Lower lobe of right lung (tissue), 2 donors: ENCODE results near the gene RAB11FIP4. TPM values are rescaled to one million over a fixed set of nuclear protein-coding genes. Genes with fewer than 3 reads are reported as not detected.
A peak's percentile ranks its signal among the peaks of the same experiment; 100 is the strongest.

Experiments
- ATAC-seq, 2 donors: fragments of 200-7000 bp; cut with Tn5 transposase; one replicate each; pipeline ENCODE4 v1.9.1; 2020 to 2022; ENCODE audit warnings: mild to moderate bottlenecking in 2 of 2, moderate library complexity in 2 of 2
- DNase-seq: peaks from one replicate; pipeline ENCODE4 v3.0.0-alpha.2; 2020
- H3K27ac ChIP-seq: fragments of 200-600 bp; one replicate; pipeline ENCODE4 v1.8.0; 2022
- H3K27me3 ChIP-seq: fragments of 200-600 bp; one replicate; pipeline ENCODE4 v1.8.0; 2022; ENCODE audit warnings: low read depth
- H3K36me3 ChIP-seq: fragments of 200-600 bp; one replicate; pipeline ENCODE4 v1.8.0; 2022; ENCODE audit warnings: mild to moderate bottlenecking
- H3K4me1 ChIP-seq: fragments of 200-600 bp; one replicate; pipeline ENCODE4 v1.8.0; 2022
- H3K4me3 ChIP-seq: fragments of 200-600 bp; one replicate; pipeline ENCODE4 v1.8.0; 2022; ENCODE audit warnings: mild to moderate bottlenecking
- H3K9me3 ChIP-seq: fragments of 200-600 bp; one replicate; pipeline ENCODE4 v1.8.0; 2022
- CTCF ChIP-seq: fragments of 200-600 bp; IDR thresholded peaks from one replicate; pipeline ENCODE4 v1.8.0; 2022; ENCODE audit warnings: antibody characterized with exemption, mild to moderate bottlenecking
- intact Hi-C: fragments of 100-400 bp; cut with DNase I; formaldehyde crosslinking; loops from one replicate; pipeline ENCODE4 v1.11.0; 2022
- total RNA-seq: library from RNA; stranded (reverse); fragmentation: NEBNext Ultra II Directional; extraction: Animal tissue kit (Norgen Biotek cat#: 25700); gene quantifications from one replicate; pipeline ENCODE4 v1.2.1, GENCODE V29; 2021
- donor health status: DM: no; HTN: yes; CAD: no; lungs with severe emphysema.

RAB11FIP4 gene
- total RNA-seq, 1 donor from 2014 or later: 15.7 TPM

GRCh38 chr17:31412511-31412910, 21.0 kb downstream of the RAB11FIP4 start:
- intact Hi-C loops: no loop called here
- DNase-seq (no peak), ATAC-seq (no peak)
- no peaks in the 10 kb centered on the region for H3K27me3 ChIP-seq
- H3K36me3 ChIP-seq: no peaks in the 10 kb centered on the region
- TF ChIP-seq CTCF: no peak
- no peaks in the 10 kb centered on the region for H3K9me3 ChIP-seq
- H3K4me3 ChIP-seq: no peak overlapping the region
- no peaks in the 10 kb centered on the region for H3K4me1 ChIP-seq
- no peak overlapping the region for H3K27ac ChIP-seq

- H3K4me3 ChIP-seq: no peak overlapping the region
- DNase-seq (no peak), ATAC-seq (no peak)
- no peaks in the 10 kb centered on the region for H3K27me3 ChIP-seq
- H3K36me3 ChIP-seq: no peaks in the 10 kb centered on the region
- no peaks in the 10 kb centered on the region for H3K9me3 ChIP-seq
- H3K27ac ChIP-seq: no peak overlapping the region
- TF ChIP-seq CTCF: no peak
- intact Hi-C loops: no loop called here
- H3K4me1 ChIP-seq: no peaks in the 10 kb centered on the region
These were observed 21.8 kb downstream of the RAB11FIP4 start for GRCh38 chr17:31413081-31413799.

- DNase-seq (no peak), ATAC-seq (peak in 1 of 2 donors; percentile 30)
- no peaks in the 10 kb centered on the region for H3K36me3 ChIP-seq
- no peaks in the 10 kb centered on the region for H3K4me1 ChIP-seq
- no peaks in the 10 kb centered on the region for H3K27me3 ChIP-seq
- H3K27ac ChIP-seq: no peak overlapping the region
- intact Hi-C loops: no loop called here
- no peak overlapping the region for H3K4me3 ChIP-seq
- H3K9me3 ChIP-seq: no peaks in the 10 kb centered on the region
- no peak for TF ChIP-seq CTCF
These were observed 22.5 kb downstream of the RAB11FIP4 start for GRCh38 chr17:31413874-31414549.

- H3K27me3 ChIP-seq: no peaks in the 10 kb centered on the region
- H3K9me3 ChIP-seq: no peaks in the 10 kb centered on the region
- no peaks in the 10 kb centered on the region for H3K36me3 ChIP-seq
- H3K4me1 ChIP-seq: no peaks in the 10 kb centered on the region
- intact Hi-C loops: no loop called here
- no peak for TF ChIP-seq CTCF
- no peak overlapping the region for H3K27ac ChIP-seq
- DNase-seq (no peak), ATAC-seq (no peak)
- H3K4me3 ChIP-seq: no peak overlapping the region
These were observed 23.1 kb downstream of the RAB11FIP4 start for GRCh38 chr17:31414550-31414918.

- Histone ChIP-seq H3K9me3 (no peaks in the 10 kb centered on the region), H3K27ac (no peak overlapping the region), H3K4me3 (no peak overlapping the region), H3K36me3 (no peaks in the 10 kb centered on the region), H3K27me3 (no peaks in the 10 kb centered on the region), H3K4me1 (no peaks in the 10 kb centered on the region)
- intact Hi-C loops: no loop called here
- DNase-seq (no peak), ATAC-seq (peak; percentile 48 to 52)
- no peak for TF ChIP-seq CTCF
These were observed 23.6 kb downstream of the RAB11FIP4 start for GRCh38 chr17:31415004-31415454.
